Lower leg skin (tissue), 3 donors: ENCODE results near the gene PRR7.

Experiments
- CTCF ChIP-seq, 3 donors: fragments of 450-650 bp; IDR thresholded peaks; one replicate each; pipeline ENCODE4 v1.5.1; 2016; ENCODE audit warnings: antibody characterized with exemption in 3 of 3, mild to moderate bottlenecking in 3 of 3, moderate library complexity in 2 of 3
- POLR2A ChIP-seq, 2 donors: fragments of 450-650 bp; IDR thresholded peaks; one replicate each; pipeline ENCODE4 v1.6.1; 2016 to 2017; ENCODE audit warnings: antibody characterized with exemption in 2 of 2, mild to moderate bottlenecking in 1 of 2, moderate library complexity in 1 of 2

- no peak for TF ChIP-seq POLR2A (IDR thresholded peaks at IDR 0.05)
- no peak for TF ChIP-seq CTCF (IDR thresholded peaks at IDR 0.05)
Measured at GRCh38 chr5:177435847-177436536, 10.6 kb upstream of the PRR7 start.
